ENCODE measurements around the gene RIPPLY1.

Gene RIPPLY1, protein sequence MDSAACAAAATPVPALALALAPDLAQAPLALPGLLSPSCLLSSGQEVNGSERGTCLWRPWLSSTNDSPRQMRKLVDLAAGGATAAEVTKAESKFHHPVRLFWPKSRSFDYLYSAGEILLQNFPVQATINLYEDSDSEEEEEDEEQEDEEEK

DNA sequence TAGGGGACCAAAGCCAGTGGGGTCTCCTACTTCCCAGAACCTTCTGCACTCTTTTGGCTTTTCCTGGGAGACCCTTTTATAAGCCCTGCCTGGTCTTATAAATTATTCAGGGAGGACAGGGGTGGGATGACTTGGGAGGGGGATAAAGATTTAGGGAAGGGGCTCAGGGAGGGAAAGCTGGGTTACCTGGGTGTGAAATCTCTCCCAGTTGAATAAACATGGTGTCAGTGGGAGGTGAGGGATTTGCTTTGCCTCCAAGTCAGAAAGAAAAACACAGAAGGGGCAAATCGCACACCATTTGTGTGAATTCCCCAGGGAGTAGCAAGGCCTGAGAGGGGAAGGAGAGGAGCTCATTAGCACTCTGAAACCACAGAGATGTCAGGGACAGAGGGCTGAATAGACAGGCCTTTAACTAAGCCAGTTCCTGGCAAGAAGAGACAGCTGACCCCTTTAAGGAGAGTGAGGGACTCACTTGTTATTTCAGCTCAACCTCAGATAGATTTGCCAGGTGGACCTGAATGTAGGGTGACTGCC, at the start of gene RIPPLY1:
Gene RIPPLY1 (minus strand): TSS at position 51 of the 534 bp plus-strand sequence. CDS start 54 bp downstream, outside the sequence.
- in situ Hi-C loops (cut with MboI; ENCODE audit: low sequenced_read_pairs) = no loop called here

DNA sequence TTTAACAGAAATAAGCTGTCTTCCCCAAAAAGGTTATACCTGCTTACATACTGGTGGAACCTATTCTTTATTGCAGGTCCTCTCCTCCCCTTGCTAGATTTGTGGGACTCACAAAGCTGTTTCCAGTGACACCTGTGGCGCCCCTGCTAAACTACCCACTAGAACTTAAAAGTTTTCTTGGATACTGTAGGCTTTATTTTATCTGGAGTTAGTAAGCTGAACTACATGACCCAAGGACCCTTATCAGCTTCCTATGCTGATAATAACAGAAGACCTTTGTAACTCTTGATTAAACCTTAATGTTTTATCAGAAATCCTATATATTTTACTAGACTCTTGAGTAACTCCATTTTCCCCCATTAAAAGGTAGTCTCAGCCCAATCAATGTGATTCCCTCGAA, 49.4 kb upstream of the RIPPLY1 start:
- in situ Hi-C loops (cut with MboI; ENCODE audit: low sequenced_read_pairs) = no loop called here

DNA sequence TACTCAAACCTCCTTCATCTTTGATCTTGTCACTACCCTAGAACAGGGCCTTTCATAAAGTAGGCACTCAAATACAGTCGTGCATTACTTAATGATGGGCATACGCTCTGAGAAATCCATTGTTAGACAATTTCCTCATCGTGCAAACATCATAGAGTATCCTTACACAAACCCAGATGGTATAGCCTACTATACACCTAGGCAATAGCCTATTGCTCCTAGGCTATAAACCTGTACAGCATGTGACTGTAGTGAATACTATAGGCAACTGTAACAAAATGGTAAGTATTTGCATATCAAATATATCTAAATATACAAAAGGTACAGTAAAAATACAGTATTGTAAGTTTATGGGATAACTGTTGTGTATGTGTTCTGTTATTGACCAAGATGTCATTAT, 48.9 kb upstream of the RIPPLY1 start:
- in situ Hi-C loops (cut with MboI; ENCODE audit: low sequenced_read_pairs) = no loop called here

DNA sequence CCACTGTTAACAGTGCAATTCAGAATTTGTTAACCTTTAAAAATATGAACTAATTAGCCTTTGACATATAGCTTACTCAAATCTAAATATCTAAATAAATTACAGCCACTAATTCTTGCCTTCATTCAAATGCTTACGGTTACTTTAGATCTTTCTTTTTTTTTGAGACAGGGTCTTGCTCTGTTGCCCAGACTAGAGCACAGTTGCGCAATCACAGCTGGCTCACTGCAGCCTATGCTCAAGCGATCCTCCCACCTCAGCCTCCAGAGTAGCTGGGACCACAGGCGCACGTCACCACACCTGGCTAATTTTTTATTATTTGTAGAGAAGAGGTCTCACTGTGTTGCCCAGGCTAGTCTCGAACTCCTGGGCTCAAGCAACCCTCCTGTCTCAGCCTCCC, 48.1 kb upstream of the RIPPLY1 start:
- in situ Hi-C loops (cut with MboI; ENCODE audit: low sequenced_read_pairs) = no loop called here

DNA sequence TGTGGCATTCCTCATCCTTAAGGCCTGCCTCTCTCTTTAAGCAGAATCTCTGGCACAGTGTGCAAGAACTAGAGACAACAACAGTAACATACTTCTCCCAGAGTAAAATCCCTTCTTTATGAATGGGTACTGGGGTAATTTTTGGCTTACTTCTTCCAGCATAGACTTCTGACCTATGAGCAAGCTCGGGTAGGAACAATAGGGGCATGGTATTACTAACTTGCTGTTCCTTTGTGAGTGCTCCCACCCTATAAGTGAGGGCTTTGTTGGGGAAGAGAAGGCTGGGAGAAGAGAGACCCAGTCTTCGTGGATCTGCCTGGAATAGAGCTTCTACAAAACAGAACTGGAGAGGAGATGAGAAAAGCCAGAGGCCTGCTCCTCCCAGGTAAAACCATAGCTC, 47.2 kb upstream of the RIPPLY1 start:
- in situ Hi-C loops (cut with MboI; ENCODE audit: low sequenced_read_pairs) = no loop called here

DNA sequence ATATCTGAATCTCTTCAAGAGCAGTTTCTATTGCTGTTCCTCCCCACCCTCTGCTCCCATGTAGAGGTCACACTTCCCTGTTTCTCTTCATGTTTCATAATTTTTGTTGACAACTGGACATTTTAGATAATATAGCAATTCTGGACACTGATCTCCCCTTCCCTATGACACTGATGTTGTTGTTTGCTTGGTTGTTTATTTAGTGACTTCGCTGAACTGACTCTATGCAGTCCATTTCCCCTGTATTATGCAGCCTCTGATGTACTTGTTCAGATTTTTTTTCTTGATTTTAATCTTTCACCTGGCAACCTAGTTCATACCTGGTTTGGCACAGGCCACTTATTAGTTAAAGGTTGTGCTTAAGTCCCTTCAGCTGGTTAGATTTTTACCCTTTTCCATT, 46.2 kb upstream of the RIPPLY1 start:
- in situ Hi-C loops (cut with MboI; ENCODE audit: low sequenced_read_pairs) = no loop called here

DNA sequence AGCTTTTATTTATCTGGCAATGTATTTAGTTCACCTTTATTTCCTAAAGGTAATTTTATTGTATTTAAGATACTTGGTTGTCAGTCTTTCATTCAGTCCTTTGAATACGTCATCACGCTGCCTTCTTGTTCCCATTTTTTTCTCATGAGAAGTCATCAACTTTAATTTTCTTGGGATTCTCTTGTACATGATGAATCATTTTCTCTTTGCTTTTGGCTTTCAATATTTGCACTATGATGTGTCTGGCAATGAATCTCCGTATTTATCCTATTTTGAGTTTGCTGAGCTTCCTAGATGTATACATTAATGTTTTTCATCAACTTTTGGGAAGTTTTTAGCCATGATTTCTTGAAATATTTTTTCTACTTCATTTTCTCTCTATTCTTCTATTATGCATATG, 45.5 kb upstream of the RIPPLY1 start:
- in situ Hi-C loops (cut with MboI; ENCODE audit: low sequenced_read_pairs) = no loop called here

DNA sequence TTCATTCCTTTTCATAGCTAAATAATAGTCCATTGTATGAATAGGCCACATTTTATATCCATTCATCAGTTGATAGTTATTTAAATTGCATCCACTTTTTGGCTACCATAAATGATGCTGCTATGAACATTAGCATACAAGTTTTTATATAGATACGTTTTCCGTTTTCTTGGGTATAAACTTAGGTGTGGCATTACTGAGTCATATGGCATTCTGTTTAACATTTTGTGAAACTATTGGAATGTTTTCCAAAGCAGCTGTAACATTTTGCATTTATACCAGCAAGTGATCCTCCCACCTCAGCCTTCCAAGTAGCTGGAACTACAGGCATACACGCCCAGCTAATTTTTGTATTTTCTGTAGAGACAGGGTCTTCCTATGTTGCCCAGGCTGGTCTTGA, 43.3 kb upstream of the RIPPLY1 start:
- in situ Hi-C loops (cut with MboI; ENCODE audit: low sequenced_read_pairs) = no loop called here

DNA sequence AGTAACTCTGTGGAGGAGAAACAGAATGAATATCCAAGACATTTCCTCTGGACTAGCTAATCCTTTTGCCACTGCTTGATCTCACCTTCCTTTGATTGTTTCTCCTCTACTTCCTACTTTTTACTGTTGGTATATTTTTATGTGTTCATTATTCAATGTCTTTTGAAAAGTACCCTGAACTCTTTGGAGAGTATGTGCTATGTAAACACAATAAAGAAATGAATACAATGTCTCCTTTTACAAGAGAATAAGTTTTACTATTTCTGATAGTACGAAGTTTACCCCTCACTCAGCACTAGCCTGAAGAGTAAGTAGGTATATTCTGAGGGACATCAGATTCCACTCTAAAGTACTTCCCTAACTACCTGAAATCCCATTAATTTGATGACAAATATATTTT, 36.9 kb upstream of the RIPPLY1 start:
- in situ Hi-C loops (cut with MboI; ENCODE audit: low sequenced_read_pairs) = no loop called here

DNA sequence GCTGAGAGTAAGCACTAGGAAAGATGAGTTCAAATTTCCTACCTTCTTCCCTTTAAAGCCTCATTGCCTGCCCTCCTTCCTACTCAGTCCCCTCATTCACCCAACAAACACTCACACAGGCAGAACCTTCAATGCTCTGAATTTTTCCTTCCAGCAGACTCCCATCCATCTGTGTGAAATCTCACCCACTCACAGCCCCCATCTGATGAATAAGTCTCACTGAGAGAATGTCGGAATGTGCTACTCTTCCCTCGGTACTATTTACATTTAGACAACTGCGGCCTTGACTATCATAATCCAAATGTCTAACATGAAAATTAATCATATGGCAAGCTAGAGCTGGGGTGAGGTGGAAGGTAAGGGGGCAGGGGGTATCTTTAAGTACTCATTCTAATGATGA, 36.4 kb upstream of the RIPPLY1 start:
- in situ Hi-C loops (cut with MboI; ENCODE audit: low sequenced_read_pairs) = no loop called here

DNA sequence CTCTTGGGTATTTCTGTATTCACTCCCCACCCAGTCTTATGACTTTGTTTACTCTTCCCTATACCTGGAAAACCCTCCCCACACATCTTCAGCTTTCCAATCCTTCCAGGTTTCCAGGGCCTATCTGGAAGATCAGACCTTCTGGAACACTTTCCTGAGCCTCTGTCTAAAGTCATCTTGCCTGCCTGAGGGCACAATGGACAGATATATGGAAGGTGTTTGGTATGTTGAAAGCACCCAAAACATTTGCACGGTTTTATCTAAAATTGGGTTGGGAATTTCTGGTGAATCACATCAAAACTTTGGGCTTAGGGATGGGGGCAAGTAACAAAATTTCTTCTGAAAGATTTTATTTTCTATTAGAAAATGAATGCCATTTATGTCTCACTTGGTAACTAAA, 33.1 kb upstream of the RIPPLY1 start:
- in situ Hi-C loops (cut with MboI; ENCODE audit: low sequenced_read_pairs) = no loop called here

DNA sequence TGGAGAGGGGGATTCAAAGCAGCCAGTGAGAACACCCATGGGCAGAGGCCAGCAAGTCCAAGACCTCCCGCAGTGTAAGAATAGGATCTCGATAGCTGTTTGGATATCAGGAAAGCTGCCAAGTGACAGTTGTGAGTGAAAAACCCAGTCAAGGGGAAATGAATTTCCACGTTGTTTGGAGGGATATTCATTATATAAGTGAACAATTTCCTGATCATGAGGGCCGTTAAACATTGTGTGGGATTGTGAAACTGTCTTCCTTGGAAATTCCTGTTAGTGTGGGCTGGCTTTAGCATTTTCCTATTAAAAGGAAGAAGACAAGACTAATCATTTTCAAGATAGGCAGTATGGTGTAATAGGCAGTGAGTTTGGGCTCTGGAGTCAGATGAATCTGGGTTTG, 32.0 kb upstream of the RIPPLY1 start:
- in situ Hi-C loops (cut with MboI; ENCODE audit: low sequenced_read_pairs) = no loop called here

DNA sequence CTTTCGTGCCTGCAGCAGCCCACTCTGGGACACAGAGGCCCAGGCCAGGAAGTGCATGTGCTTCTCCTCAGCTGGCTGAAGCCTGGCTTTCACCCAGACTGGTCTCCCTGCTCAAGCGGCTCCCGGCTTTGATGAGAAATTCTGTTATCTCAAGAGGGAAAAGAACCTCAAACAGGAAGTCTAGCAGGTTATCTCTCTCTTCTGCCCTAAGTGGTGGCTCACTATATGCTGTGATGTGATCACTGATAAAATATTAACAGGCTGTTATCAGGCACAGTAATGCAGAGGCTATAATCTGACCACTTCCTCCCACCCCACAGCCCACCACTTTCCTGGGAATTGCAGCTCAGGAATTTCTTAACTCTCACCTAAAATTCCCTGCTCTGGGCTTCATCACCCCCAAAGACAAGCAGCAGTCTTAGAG, 30.4 kb upstream of the RIPPLY1 start:
- in situ Hi-C loops (cut with MboI; ENCODE audit: low sequenced_read_pairs) = no loop called here

DNA sequence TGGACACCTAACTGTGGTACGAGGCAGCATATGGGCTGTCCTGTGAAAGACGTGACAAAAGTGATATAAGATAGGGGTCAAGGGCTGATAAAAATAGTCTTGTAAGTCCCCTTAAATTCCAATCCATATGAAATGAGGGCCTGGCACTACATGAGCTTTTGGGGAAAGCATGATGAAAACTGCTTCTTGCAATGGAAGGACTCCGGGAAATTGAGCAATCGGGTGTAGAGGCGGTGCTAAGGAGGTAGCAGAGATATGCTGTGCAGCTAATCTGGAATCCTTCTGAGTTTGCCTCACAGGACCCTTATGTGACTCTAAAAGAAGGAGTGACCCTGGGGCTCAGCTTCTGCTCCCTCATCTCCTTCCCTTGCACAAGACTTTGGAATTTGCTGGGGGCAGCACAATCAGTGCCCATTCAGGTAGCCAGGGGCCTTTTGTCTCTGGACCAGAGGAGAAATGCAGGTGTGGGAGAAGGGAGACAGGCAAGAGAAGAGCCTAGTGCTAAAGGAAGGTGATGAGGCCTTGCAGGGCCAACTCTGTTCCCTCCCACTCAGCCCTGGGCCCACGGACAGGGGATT, 29.9 kb upstream of the RIPPLY1 start:
- in situ Hi-C loops (cut with MboI; ENCODE audit: low sequenced_read_pairs) = no loop called here

DNA sequence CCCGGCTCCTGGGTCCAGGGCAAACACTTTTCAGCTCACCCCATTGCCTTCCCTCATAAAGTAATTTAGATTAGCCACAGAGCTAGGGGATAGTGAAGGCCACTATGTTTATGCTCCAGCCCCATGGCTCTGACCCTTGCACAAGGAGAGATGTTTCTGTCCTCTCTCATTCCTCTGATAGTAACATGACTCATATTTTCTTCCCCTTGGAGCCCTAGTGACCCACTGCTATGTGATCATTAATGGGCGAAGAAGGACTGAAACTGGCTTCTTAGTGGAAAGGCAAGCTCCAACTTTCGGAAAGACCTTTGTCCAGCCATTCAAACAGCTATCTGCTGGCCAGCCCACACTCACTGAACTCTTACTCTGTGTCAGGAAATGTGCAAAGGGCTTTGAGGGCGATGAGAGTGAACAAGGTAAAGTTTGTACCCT, 29.4 kb upstream of the RIPPLY1 start:
- in situ Hi-C loops (cut with MboI; ENCODE audit: low sequenced_read_pairs) = no loop called here

DNA sequence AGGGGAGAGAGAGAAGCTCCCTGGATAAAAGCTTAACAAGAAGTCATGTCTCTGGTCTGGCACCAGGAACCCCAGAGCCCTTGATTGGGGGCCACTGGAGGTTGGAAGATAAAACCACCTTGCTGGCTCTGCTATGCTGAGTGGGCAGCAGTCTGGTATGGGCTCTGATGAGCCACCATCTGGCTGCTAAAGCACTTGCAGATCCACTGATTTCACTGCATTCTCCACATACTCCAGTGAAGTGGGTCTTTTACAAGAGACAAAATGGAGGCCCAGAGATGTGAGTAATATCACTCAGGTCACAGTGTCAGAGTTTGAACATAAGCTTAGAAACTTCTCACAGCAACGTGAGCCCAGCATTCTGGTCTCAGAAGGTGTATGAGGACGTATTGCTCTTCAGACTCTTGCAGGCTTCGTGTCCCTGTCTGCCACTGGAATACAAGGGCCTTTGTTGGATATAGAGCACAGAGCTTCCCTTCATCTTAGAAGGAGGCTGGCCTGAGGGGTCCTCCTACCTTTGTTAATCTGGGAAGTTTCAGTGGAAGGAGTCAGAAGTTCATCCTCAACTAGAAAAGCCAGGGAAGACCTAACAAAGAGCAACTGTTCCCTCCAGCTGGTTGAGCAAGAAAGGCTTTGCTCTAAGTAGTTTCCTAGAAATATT, 28.8 kb upstream of the RIPPLY1 start:
- in situ Hi-C loops (cut with MboI; ENCODE audit: low sequenced_read_pairs) = no loop called here

DNA sequence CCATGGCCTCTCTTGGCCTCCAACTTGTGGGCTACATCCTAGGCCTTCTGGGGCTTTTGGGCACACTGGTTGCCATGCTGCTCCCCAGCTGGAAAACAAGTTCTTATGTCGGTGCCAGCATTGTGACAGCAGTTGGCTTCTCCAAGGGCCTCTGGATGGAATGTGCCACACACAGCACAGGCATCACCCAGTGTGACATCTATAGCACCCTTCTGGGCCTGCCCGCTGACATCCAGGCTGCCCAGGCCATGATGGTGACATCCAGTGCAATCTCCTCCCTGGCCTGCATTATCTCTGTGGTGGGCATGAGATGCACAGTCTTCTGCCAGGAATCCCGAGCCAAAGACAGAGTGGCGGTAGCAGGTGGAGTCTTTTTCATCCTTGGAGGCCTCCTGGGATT, 25.1 kb upstream of the RIPPLY1 start:
- in situ Hi-C loops (cut with MboI; ENCODE audit: low sequenced_read_pairs) = no loop called here

DNA sequence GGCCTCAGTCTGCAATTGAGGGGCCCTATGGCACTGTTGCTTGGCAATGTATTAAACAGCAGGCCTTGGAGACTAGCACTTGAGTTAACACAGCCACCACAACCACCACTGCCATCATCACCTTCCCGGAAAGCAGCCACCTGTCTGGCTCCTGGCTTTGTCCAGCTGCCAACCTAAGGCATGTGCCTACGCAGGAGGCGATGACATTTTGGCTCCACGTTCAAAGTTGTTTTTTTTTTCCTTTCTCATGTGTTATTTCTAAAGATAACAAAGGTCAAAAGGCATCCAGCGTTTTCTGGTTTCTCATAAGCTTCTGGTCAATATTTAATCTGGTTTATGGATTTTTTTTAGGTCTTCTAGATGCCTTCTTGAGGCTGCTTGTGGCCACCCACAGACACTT, 24.6 kb upstream of the RIPPLY1 start:
- in situ Hi-C loops (cut with MboI; ENCODE audit: low sequenced_read_pairs) = no loop called here

DNA sequence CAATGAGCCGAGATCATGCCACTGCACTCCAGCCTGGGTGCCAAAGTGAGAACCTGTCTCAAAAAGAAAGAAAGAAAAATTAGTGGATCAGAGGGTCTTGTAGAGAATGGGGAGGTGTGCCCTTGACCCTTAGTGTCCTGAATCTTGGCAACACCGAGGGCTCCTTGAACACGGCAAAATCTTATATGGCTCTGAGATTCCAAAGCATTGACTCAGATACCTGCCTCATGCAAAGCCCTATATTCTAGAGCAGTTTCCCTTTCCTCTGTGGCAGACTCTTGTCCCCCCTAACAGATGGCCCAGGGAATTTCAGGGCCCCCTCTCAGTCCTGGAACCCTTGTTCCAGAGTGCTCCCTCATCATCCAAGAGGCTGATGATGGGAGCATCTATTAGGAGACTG, 23.9 kb upstream of the RIPPLY1 start:
- in situ Hi-C loops (cut with MboI; ENCODE audit: low sequenced_read_pairs) = no loop called here

DNA sequence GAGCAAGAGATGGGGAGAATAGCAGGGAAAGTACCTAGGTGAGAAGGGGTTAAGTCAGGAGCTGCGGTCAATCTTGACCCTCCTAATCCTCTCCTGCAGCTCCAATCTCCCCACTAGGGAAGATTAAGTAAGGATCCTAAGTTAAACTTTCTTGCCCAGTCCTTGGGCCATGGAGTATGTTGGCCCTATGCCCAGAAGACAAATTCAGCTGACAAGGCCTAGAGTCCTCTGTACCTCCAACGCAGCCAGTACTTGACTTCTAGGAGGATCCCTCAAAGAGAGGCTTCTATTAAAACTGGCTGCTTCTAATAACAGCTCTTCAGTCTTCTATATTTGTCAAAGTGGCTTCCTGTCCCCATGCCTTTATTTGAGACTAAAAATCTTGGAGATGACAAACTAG, 18.5 kb upstream of the RIPPLY1 start:
- in situ Hi-C loops (cut with MboI; ENCODE audit: low sequenced_read_pairs) = no loop called here

DNA sequence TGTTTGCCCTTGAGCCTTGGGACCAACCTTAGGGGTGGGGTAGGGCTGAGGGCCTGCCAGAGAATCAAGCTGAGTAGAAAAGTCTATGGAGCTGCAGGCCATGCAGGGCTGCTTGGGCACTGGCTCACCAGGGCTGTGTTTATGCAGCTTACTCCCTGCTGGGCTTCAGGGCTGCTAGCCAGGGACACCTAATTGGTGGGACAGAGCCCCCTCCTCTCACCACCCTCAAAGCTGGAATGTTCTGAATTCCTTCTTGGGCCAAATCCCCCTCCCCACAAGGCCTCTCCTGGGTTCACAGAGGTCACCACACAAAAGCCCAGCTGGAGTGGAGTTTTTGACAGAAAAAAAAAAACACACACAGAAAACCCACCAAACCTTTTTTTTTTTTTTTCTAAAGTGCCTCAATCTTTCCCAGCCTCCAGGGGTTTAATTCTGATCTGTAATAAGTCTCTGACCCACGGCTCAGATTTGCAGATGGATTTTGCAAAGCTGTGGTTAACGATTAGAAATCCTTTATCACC, 16.9 kb upstream of the RIPPLY1 start, which contains the start of gene CLDN2:
Gene CLDN2 (plus strand): TSS at position 471 of the 521 bp plus-strand sequence. CDS start 7,827 bp downstream, outside the sequence.
- in situ Hi-C loops (cut with MboI; ENCODE audit: low sequenced_read_pairs) = no loop called here

Data from HL-60/S4 (cell line).